ENCODE results near the gene CLEC18A.

CLEC18A gene

GRCh38 chr16:69926241-69926640, 24.9 kb upstream of the CLEC18A start:
- H3F3A ChIP-seq (ENCODE audit: control insufficient read depth, insufficient read depth): no peaks in the 10 kb centered on the region
- no peaks in the 10 kb centered on the region for H3K27me3 ChIP-seq (ENCODE audit: control insufficient read depth, low read length)
- H3K27ac ChIP-seq (ENCODE audit: low read depth, low read length): no peak overlapping the region
- TF ChIP-seq EZH2phosphoT487 (IDR thresholded peaks at IDR 0.05; ENCODE audit: borderline replicate concordance, low read length): no peak
- TF ChIP-seq CTCF (IDR thresholded peaks at IDR 0.05; ENCODE audit: low read depth, low read length, poor library complexity, severe bottlenecking): no peak
- no peak overlapping the region for H3K4me3 ChIP-seq (ENCODE audit: low read length)
- no peaks in the 10 kb centered on the region for H3K9me3 ChIP-seq (ENCODE audit: control insufficient read depth, insufficient read depth, low read length)
- H3K4me1 ChIP-seq (ENCODE audit: control insufficient read depth, low read length): no peaks in the 10 kb centered on the region
- H3K9me2 ChIP-seq (replicated peaks; ENCODE audit: control insufficient read depth, low read length): no peaks in the 10 kb centered on the region
- no peaks in the 10 kb centered on the region for H4K20me1 ChIP-seq (ENCODE audit: control insufficient read depth, insufficient read depth, low read depth, low read length)
- H3K36me3 ChIP-seq (ENCODE audit: control insufficient read depth, low read length): no peaks in the 10 kb centered on the region
- no peak overlapping the region for H3K4me2 ChIP-seq (ENCODE audit: low read length)
- no peaks in the 10 kb centered on the region for H3K79me2 ChIP-seq (ENCODE audit: control insufficient read depth, low read length)

GRCh38 chr16:69927056-69927757, 23.9 kb upstream of the CLEC18A start:
- H3K4me1 ChIP-seq (ENCODE audit: control insufficient read depth, low read length): no peaks in the 10 kb centered on the region

GRCh38 chr16:69928856-69929400, 22.2 kb upstream of the CLEC18A start:
- Histone ChIP-seq H3K27me3 (ENCODE audit: control insufficient read depth, low read length) (no peaks in the 10 kb centered on the region), H3K27ac (ENCODE audit: low read depth, low read length) (no peak overlapping the region), H3K9me2 (replicated peaks; ENCODE audit: control insufficient read depth, low read length) (no peaks in the 10 kb centered on the region), H3K79me2 (ENCODE audit: control insufficient read depth, low read length) (no peaks in the 10 kb centered on the region), H4K20me1 (ENCODE audit: control insufficient read depth, insufficient read depth, low read depth, low read length) (no peaks in the 10 kb centered on the region), H3K36me3 (ENCODE audit: control insufficient read depth, low read length) (no peaks in the 10 kb centered on the region), H3F3A (ENCODE audit: control insufficient read depth, insufficient read depth) (no peaks in the 10 kb centered on the region), H3K4me1 (ENCODE audit: control insufficient read depth, low read length) (no peaks in the 10 kb centered on the region), H3K4me2 (ENCODE audit: low read length) (no peak overlapping the region), H3K9me3 (ENCODE audit: control insufficient read depth, insufficient read depth, low read length) (no peaks in the 10 kb centered on the region), H3K4me3 (ENCODE audit: low read length) (no peak overlapping the region)
- TF ChIP-seq CTCF (IDR thresholded peaks at IDR 0.05; ENCODE audit: low read depth, low read length, poor library complexity, severe bottlenecking) (no peak), EZH2phosphoT487 (IDR thresholded peaks at IDR 0.05; ENCODE audit: borderline replicate concordance, low read length) (no peak)

More at GRCh38 chr16:69927056-69927757, 23.9 kb upstream of the CLEC18A start:
- no peak overlapping the region for H3K4me2 ChIP-seq (ENCODE audit: low read length)
- no peaks in the 10 kb centered on the region for H4K20me1 ChIP-seq (ENCODE audit: control insufficient read depth, insufficient read depth, low read depth, low read length)
- no peaks in the 10 kb centered on the region for H3K36me3 ChIP-seq (ENCODE audit: control insufficient read depth, low read length)
- H3K27ac ChIP-seq (ENCODE audit: low read depth, low read length): no peak overlapping the region
- H3K27me3 ChIP-seq (ENCODE audit: control insufficient read depth, low read length): no peaks in the 10 kb centered on the region
- no peaks in the 10 kb centered on the region for H3K9me3 ChIP-seq (ENCODE audit: control insufficient read depth, insufficient read depth, low read length)
- H3F3A ChIP-seq (ENCODE audit: control insufficient read depth, insufficient read depth): no peaks in the 10 kb centered on the region
- TF ChIP-seq EZH2phosphoT487 (IDR thresholded peaks at IDR 0.05; ENCODE audit: borderline replicate concordance, low read length) (no peak), CTCF (IDR thresholded peaks at IDR 0.05; ENCODE audit: low read depth, low read length, poor library complexity, severe bottlenecking) (no peak)
- H3K79me2 ChIP-seq (ENCODE audit: control insufficient read depth, low read length): no peaks in the 10 kb centered on the region
- no peak overlapping the region for H3K4me3 ChIP-seq (ENCODE audit: low read length)
- H3K9me2 ChIP-seq (replicated peaks; ENCODE audit: control insufficient read depth, low read length): no peaks in the 10 kb centered on the region

All from DOHH2 (cell line).